Fibroblast of lung (primary cell): ENCODE results near the gene UBE2D2. TPM values are rescaled to one million over a fixed set of nuclear protein-coding genes. Genes with fewer than 3 reads are reported as not detected.

Experiments
- DNase-seq, 2 donors: peaks; one replicate each; pipeline versions ENCODE4 v3.0.0 to v3.0.0-alpha.2; 2010; ENCODE audit warnings: low read depth in 2 of 2
- H2AFZ ChIP-seq: 2 replicates; pipeline ENCODE4 v1.5.1; 2012; ENCODE audit warnings: low read length, control low read depth, inconsistent platforms
- H3K27ac ChIP-seq: 2 replicates; pipeline ENCODE4 v1.5.1; 2011; ENCODE audit warnings: low read length, control low read depth; ENCODE audit not compliant: insufficient read depth
- H3K27me3 ChIP-seq: 2 replicates; pipeline ENCODE4 v1.5.1; 2011; ENCODE audit warnings: mild to moderate bottlenecking, low read length; ENCODE audit not compliant: control insufficient read depth, insufficient read depth
- H3K36me3 ChIP-seq: 2 replicates; pipeline ENCODE4 v1.5.1; 2011; ENCODE audit warnings: low read length; ENCODE audit not compliant: control insufficient read depth, insufficient read depth
- H3K4me1 ChIP-seq: 2 replicates; pipeline ENCODE4 v1.5.1; 2011; ENCODE audit warnings: low read length; ENCODE audit not compliant: control insufficient read depth, insufficient read depth; ENCODE audit errors: extremely low read depth
- H3K4me2 ChIP-seq: 2 replicates; pipeline ENCODE4 v1.5.1; 2011; ENCODE audit warnings: low read length, control low read depth; ENCODE audit not compliant: insufficient read depth; ENCODE audit errors: extremely low read depth
- H3K4me3 ChIP-seq, 4 experiments: fragments of 200-600 bp in 1 of 4; sonication (generic) in 1 of 4; replicated peaks in 1 of 4; 2 replicates each; pipeline ENCODE4 v1.5.1; 2011 to 2016; ENCODE audit warnings: low read length in 4 of 4, low read depth in 3 of 4, mild to moderate bottlenecking in 3 of 4, control low read depth in 2 of 4, inconsistent platforms in 1 of 4, mixed read lengths in 1 of 4; ENCODE audit not compliant: insufficient read depth in 1 of 4; ENCODE audit errors: control extremely low read depth in 1 of 4
- H3K79me2 ChIP-seq: 2 replicates; pipeline ENCODE4 v1.5.1; 2012; ENCODE audit warnings: mild to moderate bottlenecking, low read length, inconsistent platforms; ENCODE audit not compliant: control insufficient read depth, insufficient read depth
- H3K9ac ChIP-seq: 2 replicates; pipeline ENCODE4 v1.5.1; 2011; ENCODE audit warnings: mild to moderate bottlenecking, low read length, control low read depth; ENCODE audit not compliant: insufficient read depth
- H3K9me3 ChIP-seq: 2 replicates; pipeline ENCODE4 v1.5.1; 2012; ENCODE audit warnings: low read depth, low read length; ENCODE audit not compliant: control insufficient read depth, insufficient read depth
- H4K20me1 ChIP-seq: 2 replicates; pipeline ENCODE4 v1.5.1; 2011; ENCODE audit warnings: low read length; ENCODE audit not compliant: control insufficient read depth, insufficient read depth; ENCODE audit errors: extremely low read depth
- EZH2 ChIP-seq: IDR thresholded peaks from 2 replicates; pipeline ENCODE4 v1.5.1; 2012; ENCODE audit warnings: low read length, control low read depth, mild to moderate bottlenecking; ENCODE audit errors: missing control alignments
- polyA plus RNA-seq, 2 donors: library from polyadenylated mRNA; depleted of rRNA in 1 of 2; stranded (reverse) in 1 of 2; unstranded in 1 of 2; fragments of >200 nt; gene quantifications; 2 replicates each; pipeline ENCODE4 v1.2.1, GENCODE V29; 2011 to 2012; ENCODE audit warnings: missing spikeins in 1 of 2
- total RNA-seq: library from RNA; depleted of rRNA; stranded (reverse); fragments of >200 nt; gene quantifications from 2 replicates; pipeline ENCODE4 v1.2.1, GENCODE V29; 2014
- TF ChIP-seq, protein P1 (sequence below), 2 donors: IDR thresholded peaks in 1 of 2; conservative IDR thresholded peaks in 1 of 2; 1 replicate in 1 of 2; 2 replicates in 1 of 2; pipeline ENCODE4 v1.5.1; 2011 to 2012; ENCODE audit warnings: low read length in 2 of 2, control low read depth in 1 of 2, inconsistent platforms in 1 of 2, low read depth in 1 of 2, mild to moderate bottlenecking in 1 of 2

Gene UBE2D2
- total and polyA plus RNA-seq, 2 donors (not counting 1 experiment from before 2014, with no cell fraction given) = 56.5 to 62.9 TPM

DNA sequence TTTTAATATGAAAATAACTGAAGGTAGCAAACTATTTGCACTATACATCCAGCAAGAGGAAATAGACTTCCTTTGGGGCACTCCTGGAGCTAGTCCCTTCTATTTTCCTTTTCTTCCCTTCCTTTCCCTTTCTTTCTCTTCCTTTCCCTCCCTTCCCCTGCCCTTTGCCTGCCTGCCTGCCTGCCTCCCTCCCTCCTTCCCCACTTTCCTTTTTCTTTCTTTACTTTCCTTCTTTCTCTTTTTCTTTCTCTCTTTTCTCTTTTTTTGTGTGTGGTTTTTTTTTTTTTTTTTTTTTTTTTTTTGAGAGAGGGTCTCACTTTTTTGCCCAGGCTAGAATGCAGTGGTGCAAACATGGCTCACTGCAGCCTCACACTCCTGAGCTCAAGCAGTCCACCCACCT lies 69.7 kb downstream of the UBE2D2 start:
- H2AFZ ChIP-seq = no peak overlapping the region
- H3K4me1 ChIP-seq = peaks cover under 1% of the 10 kb centered on the region
- no peak overlapping the region for H3K9ac ChIP-seq
- H3K27me3 ChIP-seq = no peaks in the 10 kb centered on the region
- no peak for TF ChIP-seq EZH2
- TF ChIP-seq, protein P1, sequence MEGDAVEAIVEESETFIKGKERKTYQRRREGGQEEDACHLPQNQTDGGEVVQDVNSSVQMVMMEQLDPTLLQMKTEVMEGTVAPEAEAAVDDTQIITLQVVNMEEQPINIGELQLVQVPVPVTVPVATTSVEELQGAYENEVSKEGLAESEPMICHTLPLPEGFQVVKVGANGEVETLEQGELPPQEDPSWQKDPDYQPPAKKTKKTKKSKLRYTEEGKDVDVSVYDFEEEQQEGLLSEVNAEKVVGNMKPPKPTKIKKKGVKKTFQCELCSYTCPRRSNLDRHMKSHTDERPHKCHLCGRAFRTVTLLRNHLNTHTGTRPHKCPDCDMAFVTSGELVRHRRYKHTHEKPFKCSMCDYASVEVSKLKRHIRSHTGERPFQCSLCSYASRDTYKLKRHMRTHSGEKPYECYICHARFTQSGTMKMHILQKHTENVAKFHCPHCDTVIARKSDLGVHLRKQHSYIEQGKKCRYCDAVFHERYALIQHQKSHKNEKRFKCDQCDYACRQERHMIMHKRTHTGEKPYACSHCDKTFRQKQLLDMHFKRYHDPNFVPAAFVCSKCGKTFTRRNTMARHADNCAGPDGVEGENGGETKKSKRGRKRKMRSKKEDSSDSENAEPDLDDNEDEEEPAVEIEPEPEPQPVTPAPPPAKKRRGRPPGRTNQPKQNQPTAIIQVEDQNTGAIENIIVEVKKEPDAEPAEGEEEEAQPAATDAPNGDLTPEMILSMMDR (conservative IDR thresholded peaks at IDR 0.05 in 1 of 2, IDR thresholded peaks at IDR 0.05 in 1 of 2; ENCODE audit: low read depth in 1 of 2, low read length in 2 of 2) = no peak
- no peaks in the 10 kb centered on the region for H4K20me1 ChIP-seq
- H3K79me2 ChIP-seq = no peaks in the 10 kb centered on the region
- no peak overlapping the region for H3K4me2 ChIP-seq
- DNase-seq = no peak
- no peaks in the 10 kb centered on the region for H3K36me3 ChIP-seq
- no peak overlapping the region for H3K4me3 ChIP-seq
- H3K9me3 ChIP-seq = no peaks in the 10 kb centered on the region
- H3K27ac ChIP-seq = no peak overlapping the region

DNA sequence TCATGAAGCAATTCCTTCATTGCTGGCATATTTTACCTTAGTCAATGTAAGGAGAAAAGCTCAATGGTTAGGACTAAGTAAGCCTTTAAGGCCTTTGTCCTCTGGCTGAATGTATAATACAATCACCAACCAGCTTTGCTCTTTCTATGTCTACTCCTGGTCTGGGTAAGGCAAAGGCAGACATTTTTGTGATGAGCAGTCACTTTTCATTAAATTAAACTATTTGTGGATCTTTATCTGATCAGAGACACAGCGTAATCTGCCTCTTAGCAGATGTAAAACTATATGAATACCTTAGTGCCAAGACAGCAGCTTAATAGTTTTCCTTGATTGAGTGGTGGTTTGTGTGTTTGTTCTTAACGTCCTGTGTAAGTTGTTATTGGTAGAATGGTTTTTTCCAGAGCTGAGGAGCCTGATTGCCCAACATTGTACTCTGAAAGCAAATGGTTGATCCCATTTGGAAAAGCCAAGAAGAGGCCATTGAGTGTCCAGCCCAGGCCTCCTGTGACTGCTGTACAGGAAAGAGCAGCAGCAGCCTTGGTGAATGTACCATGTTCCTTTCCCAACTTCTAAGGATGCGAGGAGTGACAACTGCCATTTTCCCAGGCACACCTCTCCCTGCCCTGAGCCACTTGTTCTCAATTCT lies 70.5 kb downstream of the UBE2D2 start:
- no peaks in the 10 kb centered on the region for H3K9me3 ChIP-seq
- no peak overlapping the region for H3K4me3 ChIP-seq
- H3K4me1 ChIP-seq = peaks cover 8% of the 10 kb centered on the region
- no peak for TF ChIP-seq EZH2
- TF ChIP-seq, protein P1 (conservative IDR thresholded peaks at IDR 0.05 in 1 of 2, IDR thresholded peaks at IDR 0.05 in 1 of 2; ENCODE audit: low read depth in 1 of 2, low read length in 2 of 2) = no peak
- no peaks in the 10 kb centered on the region for H4K20me1 ChIP-seq
- no peaks in the 10 kb centered on the region for H3K79me2 ChIP-seq
- H3K9ac ChIP-seq = no peak overlapping the region
- DNase-seq = peak in 1 of 2 donors; percentile 40
- no peaks in the 10 kb centered on the region for H3K27me3 ChIP-seq
- no peaks in the 10 kb centered on the region for H3K36me3 ChIP-seq
- H2AFZ ChIP-seq = no peak overlapping the region
- H3K4me2 ChIP-seq = no peak overlapping the region
- H3K27ac ChIP-seq = no peak overlapping the region

DNA sequence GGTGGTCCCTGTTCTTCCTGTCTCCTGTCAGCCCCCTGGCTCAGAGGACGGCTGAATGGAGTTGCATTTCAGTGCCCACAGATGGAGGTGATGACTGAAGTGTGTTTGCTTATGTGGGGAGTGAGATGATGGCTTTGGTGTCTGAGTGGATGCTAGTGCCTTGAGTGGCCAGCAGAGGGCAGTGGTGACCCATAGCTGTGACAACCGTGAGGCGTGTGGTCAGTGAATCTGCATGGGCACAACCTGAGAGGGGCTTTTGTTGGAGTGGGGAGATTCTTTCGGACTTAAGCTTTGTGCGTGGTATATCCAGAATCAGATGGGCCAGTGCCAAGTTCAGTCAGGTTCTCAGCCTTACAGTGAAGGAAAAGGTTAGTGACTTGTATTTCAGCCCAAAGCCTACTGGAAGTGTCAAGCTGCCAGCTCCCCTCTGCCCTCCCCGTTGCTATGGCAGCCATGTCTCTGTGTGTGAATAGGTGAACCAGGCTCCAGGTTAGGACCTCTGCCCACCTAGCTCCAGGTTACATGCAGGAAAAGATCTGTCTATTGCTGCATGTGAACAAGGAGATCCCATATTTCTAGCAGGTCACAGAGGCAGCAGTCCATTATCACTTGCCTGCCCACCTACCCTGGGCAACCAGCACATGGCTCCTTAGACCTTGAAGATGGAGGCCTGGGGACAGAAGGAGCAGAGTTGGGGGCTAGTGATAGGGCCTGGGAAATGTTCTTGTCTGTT lies 72.3 kb downstream of the UBE2D2 start:
- no peaks in the 10 kb centered on the region for H3K36me3 ChIP-seq
- no peak overlapping the region for H3K27ac ChIP-seq
- H3K9ac ChIP-seq = no peak overlapping the region
- H4K20me1 ChIP-seq = no peaks in the 10 kb centered on the region
- H3K79me2 ChIP-seq = no peaks in the 10 kb centered on the region
- H3K4me2 ChIP-seq = no peak overlapping the region
- peak; percentile 63 to 74 for DNase-seq
- TF ChIP-seq, protein P1 (conservative IDR thresholded peaks at IDR 0.05 in 1 of 2, IDR thresholded peaks at IDR 0.05 in 1 of 2; ENCODE audit: low read depth in 1 of 2, low read length in 2 of 2) = peak; percentile 98 to 99
- no peak for TF ChIP-seq EZH2
- peaks cover 19% of the 10 kb centered on the region for H3K4me1 ChIP-seq
- no peaks in the 10 kb centered on the region for H3K9me3 ChIP-seq
- no peak overlapping the region for H2AFZ ChIP-seq
- H3K27me3 ChIP-seq = no peaks in the 10 kb centered on the region
- H3K4me3 ChIP-seq = no peak overlapping the region
